AG08396 (cell line): ENCODE results near the gene UPK3BL2.
"Not testable (repeated sequence)": the region's sequence is repeated elsewhere in the genome, so short reads cannot be mapped to it uniquely, and the experiment has no call there.

Source experiments
- DNase-seq: peaks from one replicate; pipeline ENCODE4 v3.0.0; 2012; ENCODE audit warnings: low spot score, mixed read lengths

UPK3BL2 gene

GRCh38 chr7:102543596-102543995, at the start of gene UPK3BL2:
Gene UPK3BL2 (minus strand): TSS chr7:102543696. CDS start chr7:102543636, 60 bp downstream.
- not testable (repeated sequence) for DNase-seq

GRCh38 chr7:102592477-102593019, 49.1 kb upstream of the UPK3BL2 start:
- DNase-seq = not testable (repeated sequence)

GRCh38 chr7:102589857-102590256, 46.4 kb upstream of the UPK3BL2 start:
- not testable (repeated sequence) for DNase-seq

GRCh38 chr7:102583495-102583894, 40.0 kb upstream of the UPK3BL2 start:
- not testable (repeated sequence) for DNase-seq

- DNase-seq = not testable (repeated sequence)
Observed at GRCh38 chr7:102581722-102582121, 38.2 kb upstream of the UPK3BL2 start.

GRCh38 chr7:102578486-102578885, 35.0 kb upstream of the UPK3BL2 start:
- not testable (repeated sequence) for DNase-seq

GRCh38 chr7:102577315-102578240, 34.1 kb upstream of the UPK3BL2 start:
- not testable (repeated sequence) for DNase-seq

- DNase-seq = not testable (repeated sequence)
Observed at GRCh38 chr7:102576363-102576762, 32.9 kb upstream of the UPK3BL2 start.

- not testable (repeated sequence) for DNase-seq
Observed at GRCh38 chr7:102574607-102575006, 31.1 kb upstream of the UPK3BL2 start.

GRCh38 chr7:102572261-102573239, 29.1 kb upstream of the UPK3BL2 start, which contains the start of gene POLR2J3:
Gene POLR2J3 (minus strand): TSS chr7:102572583. CDS start chr7:102572521, 62 bp downstream.
- DNase-seq = not testable (repeated sequence)

- not testable (repeated sequence) for DNase-seq
Observed at GRCh38 chr7:102568620-102569019, 25.1 kb upstream of the UPK3BL2 start.

GRCh38 chr7:102550808-102551422, 7.4 kb upstream of the UPK3BL2 start, which contains the start of gene SPDYE2:
Gene SPDYE2 (plus strand): TSS chr7:102551226. CDS start chr7:102553256, 2,030 bp downstream.
- DNase-seq = not testable (repeated sequence)

- DNase-seq = not testable (repeated sequence)
Observed at GRCh38 chr7:102546353-102546752, 2.9 kb upstream of the UPK3BL2 start.

- not testable (repeated sequence) for DNase-seq
Observed at GRCh38 chr7:102545288-102545687, 1.8 kb upstream of the UPK3BL2 start.

- not testable (repeated sequence) for DNase-seq
Observed at GRCh38 chr7:102544372-102544771, 876 bp upstream of the UPK3BL2 start.

- not testable (repeated sequence) for DNase-seq
Observed at GRCh38 chr7:102542771-102543170, 725 bp downstream of the UPK3BL2 start.

GRCh38 chr7:102542083-102542482, 1.4 kb downstream of the UPK3BL2 start:
- DNase-seq = not testable (repeated sequence)

- DNase-seq = not testable (repeated sequence)
Observed at GRCh38 chr7:102540604-102541003, 2.9 kb downstream of the UPK3BL2 start.

GRCh38 chr7:102535062-102535615, 8.4 kb downstream of the UPK3BL2 start:
- not testable (repeated sequence) for DNase-seq

- not testable (repeated sequence) for DNase-seq
Observed at GRCh38 chr7:102532127-102532526, 11.4 kb downstream of the UPK3BL2 start.

GRCh38 chr7:102531583-102531982, 11.9 kb downstream of the UPK3BL2 start:
- DNase-seq = not testable (repeated sequence)
